HEK293 (cell line): ENCODE results near the gene ZNF485.

Experiments
- EGR2 ChIP-seq: fragments of 450-650 bp; formaldehyde crosslinking; IDR thresholded peaks from 2 replicates; pipeline ENCODE4 v1.5.1; 2016; ENCODE audit warnings: low read depth, missing biosample characterization, missing genetic modification characterization
- ELK4 ChIP-seq: IDR thresholded peaks from 2 replicates; pipeline ENCODE4 v1.6.1; 2011; ENCODE audit warnings: mild to moderate bottlenecking, low read depth, low read length, borderline replicate concordance
- IKZF3 ChIP-seq: fragments of 450-650 bp; IDR thresholded peaks from 2 replicates; pipeline ENCODE4 v1.5.0; 2018; ENCODE audit warnings: missing biosample characterization, mild to moderate bottlenecking, missing genetic modification characterization, moderate library complexity
- KLF1 ChIP-seq: fragments of 450-650 bp; formaldehyde crosslinking; IDR thresholded peaks from 2 replicates; pipeline ENCODE4 v1.5.1; 2016; ENCODE audit warnings: missing biosample characterization, missing genetic modification characterization
- KLF10 ChIP-seq: fragments of 450-650 bp; IDR thresholded peaks from 2 replicates; pipeline ENCODE4 v1.5.1; 2018; ENCODE audit warnings: missing biosample characterization, mild to moderate bottlenecking, missing genetic modification characterization
- KLF16 ChIP-seq: fragments of 450-650 bp; formaldehyde crosslinking; IDR thresholded peaks from 2 replicates; pipeline ENCODE4 v1.5.1; 2017; ENCODE audit warnings: missing biosample characterization, missing genetic modification characterization
- KLF17 ChIP-seq: fragments of 450-650 bp; formaldehyde crosslinking; IDR thresholded peaks from 2 replicates; pipeline ENCODE4 v1.5.1; 2016; ENCODE audit warnings: missing biosample characterization, missing genetic modification characterization
- KLF9 ChIP-seq: fragments of 450-650 bp; formaldehyde crosslinking; IDR thresholded peaks from 2 replicates; pipeline ENCODE4 v1.5.1; 2016; ENCODE audit warnings: missing biosample characterization, missing genetic modification characterization, low read depth
- MZF1 ChIP-seq: fragments of 450-650 bp; formaldehyde crosslinking; IDR thresholded peaks from 2 replicates; pipeline ENCODE4 v1.5.1; 2017; ENCODE audit warnings: missing biosample characterization, missing genetic modification characterization, borderline replicate concordance
- PATZ1 ChIP-seq: fragments of 450-650 bp; formaldehyde crosslinking; IDR thresholded peaks from 2 replicates; pipeline ENCODE4 v1.5.1; 2016; ENCODE audit warnings: missing biosample characterization, missing genetic modification characterization
- SETDB1 ChIP-seq: IDR thresholded peaks from one replicate; pipeline ENCODE4 v1.6.1; 2017; ENCODE audit warnings: mild to moderate bottlenecking, low read length, moderate library complexity, mixed read lengths; ENCODE audit not compliant: insufficient read length
- SP2 ChIP-seq: fragments of 450-650 bp; formaldehyde crosslinking; IDR thresholded peaks from 2 replicates; pipeline ENCODE4 v1.5.1; 2016; ENCODE audit warnings: missing biosample characterization, missing genetic modification characterization
- SP3 ChIP-seq: fragments of 450-650 bp; formaldehyde crosslinking; IDR thresholded peaks from 2 replicates; pipeline ENCODE4 v1.5.1; 2016; ENCODE audit warnings: missing biosample characterization, missing genetic modification characterization
- ZBTB1 ChIP-seq: fragments of 450-650 bp; formaldehyde crosslinking; IDR thresholded peaks from 2 replicates; pipeline ENCODE4 v1.5.1; 2016; ENCODE audit warnings: missing biosample characterization, missing genetic modification characterization
- ZBTB17 ChIP-seq: fragments of 450-650 bp; formaldehyde crosslinking; IDR thresholded peaks from 2 replicates; pipeline ENCODE4 v1.5.1; 2016; ENCODE audit warnings: missing biosample characterization, missing genetic modification characterization
- ZBTB26 ChIP-seq: fragments of 450-650 bp; formaldehyde crosslinking; optimal IDR thresholded peaks from 2 replicates; pipeline ENCODE3; 2016; ENCODE audit warnings: missing biosample characterization, mild to moderate bottlenecking, missing genetic modification characterization
- ZBTB7A ChIP-seq: fragments of 450-650 bp; formaldehyde crosslinking; IDR thresholded peaks from 2 replicates; pipeline ENCODE4 v1.5.1; 2016; ENCODE audit warnings: low read depth, missing biosample characterization, missing genetic modification characterization
- ZBTB8A ChIP-seq: fragments of 450-650 bp; formaldehyde crosslinking; IDR thresholded peaks from 2 replicates; pipeline ENCODE4 v1.5.1; 2016; ENCODE audit warnings: missing biosample characterization, missing genetic modification characterization
- ZFHX2 ChIP-seq: fragments of 450-650 bp; formaldehyde crosslinking; conservative IDR thresholded peaks from 2 replicates; pipeline ENCODE4 v1.5.1; 2016; ENCODE audit warnings: missing biosample characterization, missing genetic modification characterization
- ZNF112 ChIP-seq: fragments of 450-650 bp; formaldehyde crosslinking; IDR thresholded peaks from 2 replicates; pipeline ENCODE4 v1.5.0; 2017; ENCODE audit warnings: missing biosample characterization, missing genetic modification characterization
- ZNF146 ChIP-seq: fragments of 450-650 bp; formaldehyde crosslinking; IDR thresholded peaks from 2 replicates; pipeline ENCODE4 v1.5.1; 2016; ENCODE audit warnings: missing biosample characterization, missing genetic modification characterization
- ZNF174 ChIP-seq: fragments of 450-650 bp; formaldehyde crosslinking; IDR thresholded peaks from 2 replicates; pipeline ENCODE4 v1.5.0; 2017; ENCODE audit warnings: missing biosample characterization, mild to moderate bottlenecking, missing genetic modification characterization
- ZNF202 ChIP-seq: fragments of 450-650 bp; formaldehyde crosslinking; IDR thresholded peaks from 2 replicates; pipeline ENCODE4 v1.5.1; 2016; ENCODE audit warnings: missing biosample characterization, missing genetic modification characterization, borderline replicate concordance
- ZNF335 ChIP-seq: fragments of 450-650 bp; formaldehyde crosslinking; conservative IDR thresholded peaks from 2 replicates; pipeline ENCODE4 v1.5.1; 2016; ENCODE audit warnings: missing biosample characterization, missing genetic modification characterization
- ZNF341 ChIP-seq: fragments of 450-650 bp; formaldehyde crosslinking; IDR thresholded peaks from 2 replicates; pipeline ENCODE4; 2016; ENCODE audit warnings: low read depth, missing biosample characterization, missing genetic modification characterization
- ZNF394 ChIP-seq: fragments of 450-650 bp; formaldehyde crosslinking; IDR thresholded peaks from 2 replicates; pipeline ENCODE4 v1.5.1; 2016; ENCODE audit warnings: missing biosample characterization, missing genetic modification characterization, mild to moderate bottlenecking, moderate library complexity, borderline replicate concordance
- ZNF501 ChIP-seq: fragments of 450-650 bp; formaldehyde crosslinking; IDR thresholded peaks from 2 replicates; pipeline ENCODE4 v1.5.1; 2016; ENCODE audit warnings: missing biosample characterization, missing genetic modification characterization
- ZNF571 ChIP-seq: fragments of 450-650 bp; formaldehyde crosslinking; IDR thresholded peaks from 2 replicates; pipeline ENCODE4 v1.5.0; 2017; ENCODE audit warnings: missing biosample characterization, missing genetic modification characterization
- ZNF600 ChIP-seq: fragments of 450-650 bp; formaldehyde crosslinking; IDR thresholded peaks from 2 replicates; pipeline ENCODE4 v1.5.1; 2016; ENCODE audit warnings: missing biosample characterization, missing genetic modification characterization
- ZNF629 ChIP-seq: fragments of 450-650 bp; formaldehyde crosslinking; IDR thresholded peaks from 2 replicates; pipeline ENCODE4 v1.5.1; 2017; ENCODE audit warnings: missing biosample characterization, missing genetic modification characterization
- ZNF658 ChIP-seq: fragments of 450-650 bp; formaldehyde crosslinking; IDR thresholded peaks from 2 replicates; pipeline ENCODE4; 2016; ENCODE audit warnings: missing biosample characterization, missing genetic modification characterization
- ZNF660 ChIP-seq: fragments of 450-650 bp; IDR thresholded peaks from 2 replicates; pipeline ENCODE4 v1.5.1; 2018; ENCODE audit warnings: missing biosample characterization, mild to moderate bottlenecking, missing genetic modification characterization
- ZNF768 ChIP-seq: fragments of 450-650 bp; formaldehyde crosslinking; IDR thresholded peaks from 2 replicates; pipeline ENCODE4 v1.5.1; 2018; ENCODE audit warnings: missing biosample characterization, mild to moderate bottlenecking, missing genetic modification characterization
- ZNF791 ChIP-seq: fragments of 450-650 bp; formaldehyde crosslinking; IDR thresholded peaks from 2 replicates; pipeline ENCODE4 v1.5.1; 2016; ENCODE audit warnings: missing biosample characterization, missing genetic modification characterization
- ZNF843 ChIP-seq: fragments of 450-650 bp; formaldehyde crosslinking; IDR thresholded peaks from 2 replicates; pipeline ENCODE4 v1.5.1; 2016; ENCODE audit warnings: missing biosample characterization, missing genetic modification characterization
- ZSCAN23 ChIP-seq: fragments of 450-650 bp; formaldehyde crosslinking; IDR thresholded peaks from 2 replicates; pipeline ENCODE4 v1.5.1; 2016; ENCODE audit warnings: missing biosample characterization, missing genetic modification characterization
- ZSCAN30 ChIP-seq: fragments of 450-650 bp; IDR thresholded peaks from 2 replicates; pipeline ENCODE4 v1.5.1; 2018; ENCODE audit warnings: missing biosample characterization, mild to moderate bottlenecking, missing genetic modification characterization, moderate library complexity

Gene ZNF485

GRCh38 chr10:43574001-43574892 is 32.0 kb upstream of the ZNF485 start, which contains the start of gene ZNF239 (continued):
- TF ChIP-seq ZNF600 (tag by site-specific recombination) (0 out of 2 replicates have a peak, but pooled peaks have one; percentile 53), ZNF768 (tag by site-specific recombination) (no peak), EGR2 (peak; percentile 91), ZNF174 (tag by site-specific recombination) (no peak), ZSCAN30 (tag by site-specific recombination) (peak; percentile 88), ELK4 (peak; percentile 61; the same call in 1 of the 2 replicates), ZFHX2 (tag by site-specific recombination) (peak; percentile 96), IKZF3 (tag by site-specific recombination) (no peak), MZF1 (tag by site-specific recombination) (no peak), SP3 (tag by site-specific recombination) (peak; percentile 92), ZNF341 (tag by site-specific recombination) (no peak), ZNF335 (peak; percentile 89), ZBTB17 (tag by site-specific recombination) (peak; percentile 53; the same call in 1 of the 2 replicates), SP2 (tag by site-specific recombination) (peak; percentile 72), ZBTB1 (tag by site-specific recombination) (no peak), ZNF202 (tag by site-specific recombination) (no peak), KLF17 (tag by site-specific recombination) (peak; percentile 51; the same call in 1 of the 2 replicates), ZNF146 (no peak), ZNF501 (tag by site-specific recombination) (peak; percentile 37; the same call in 1 of the 2 replicates), KLF10 (tag by site-specific recombination) (peak; percentile 85), SETDB1 (peak; percentile 41), ZNF629 (tag by site-specific recombination) (peak; percentile 14; the same call in 1 of the 2 replicates), ZNF658 (tag by site-specific recombination) (no peak), ZNF843 (peak; percentile 16; the same call in 1 of the 2 replicates), ZNF791 (tag by site-specific recombination) (no peak), PATZ1 (tag by site-specific recombination) (peak; percentile 50; the same call in 1 of the 2 replicates), ZNF571 (tag by site-specific recombination) (no peak), ZBTB8A (tag by site-specific recombination) (peak; percentile 76), KLF9 (peak; percentile 98), ZNF112 (tag by site-specific recombination) (no peak), ZSCAN23 (tag by site-specific recombination) (no peak), KLF1 (tag by site-specific recombination) (peak; percentile 83), ZBTB26 (peak; percentile 91), ZBTB7A (tag by site-specific recombination) (0 out of 2 replicates have a peak, but pooled peaks have one; percentile 12), ZNF394 (no peak), ZNF660 (0 out of 2 replicates have a peak, but pooled peaks have one; percentile 35), KLF16 (tag by site-specific recombination) (no peak)
